ENCODE measurements around the gene SDC3. TPM values are rescaled to one million over a fixed set of nuclear protein-coding genes. Genes with fewer than 3 reads are reported as not detected.

SDC3 gene
- total and polyA plus RNA-seq, 7 donors = 3.3 to 11.6 (median 6.8) TPM

- 90 to 95% (median 92%) methylated on average over 2 of the region's 2 CpGs for WGBS, 3 donors
- H3K4me1 ChIP-seq = no peaks in the 10 kb centered on the region
- DNase-seq = no peak
- intact Hi-C loops (cut with DNase I) = no loop called here
- no peak overlapping the region for H3K4me3 ChIP-seq
- no peak for TF ChIP-seq CTCF (IDR thresholded peaks at IDR 0.05)
- no peaks in the 10 kb centered on the region for H3K36me3 ChIP-seq (ENCODE audit: insufficient read depth in 1 of 2, low read depth in 1 of 2)
- no peak for ATAC-seq
- no peak overlapping the region for H3K27ac ChIP-seq
- no peaks in the 10 kb centered on the region for H3K27me3 ChIP-seq (ENCODE audit: insufficient read depth in 3 of 3, low read length in 2 of 3)
- H3K9me3 ChIP-seq = no peaks in the 10 kb centered on the region
Measured at GRCh38 chr1:30896905-30897304, 11.7 kb downstream of the SDC3 start.

GRCh38 chr1:30895944-30896660 is 12.5 kb downstream of the SDC3 start:
- TF ChIP-seq CTCF (IDR thresholded peaks at IDR 0.05) = no peak
- Histone ChIP-seq H3K4me1 (no peaks in the 10 kb centered on the region), H3K4me3 (no peak overlapping the region), H3K27ac (no peak overlapping the region), H3K9me3 (no peaks in the 10 kb centered on the region), H3K27me3 (ENCODE audit: insufficient read depth in 3 of 3, low read length in 2 of 3) (no peaks in the 10 kb centered on the region), H3K36me3 (ENCODE audit: insufficient read depth in 1 of 2, low read depth in 1 of 2) (no peaks in the 10 kb centered on the region)
- ATAC-seq (no peak), DNase-seq (no peak)
- 67 to 83% (median 71%) methylated on average over 6 of the region's 6 CpGs for WGBS, 3 donors
- intact Hi-C loops (cut with DNase I) = no loop called here

- intact Hi-C loops (cut with DNase I) = no loop called here
- ATAC-seq = no peak
- 60 to 73% (median 65%) methylated on average over 4 to 6 of the region's 6 CpGs for WGBS, 3 donors
Measured at GRCh38 chr1:30895382-30895943, 13.1 kb downstream of the SDC3 start.

GRCh38 chr1:30894508-30894973 is 14.0 kb downstream of the SDC3 start:
- Histone ChIP-seq H3K27me3 (ENCODE audit: insufficient read depth in 3 of 3, low read length in 2 of 3) (no peaks in the 10 kb centered on the region), H3K36me3 (ENCODE audit: insufficient read depth in 1 of 2, low read depth in 1 of 2) (no peaks in the 10 kb centered on the region), H3K27ac (no peak overlapping the region), H3K9me3 (no peaks in the 10 kb centered on the region), H3K4me3 (no peak overlapping the region), H3K4me1 (no peaks in the 10 kb centered on the region)
- no peak for TF ChIP-seq CTCF (IDR thresholded peaks at IDR 0.05)
- DNase-seq (no peak), ATAC-seq (no peak)
- intact Hi-C loops (cut with DNase I) = no loop called here
- WGBS, 3 donors = 75 to 78% (median 76%) methylated on average over 7 of the region's 7 CpGs

More at GRCh38 chr1:30895382-30895943, 13.1 kb downstream of the SDC3 start:
- H3K4me1 ChIP-seq = no peaks in the 10 kb centered on the region
- DNase-seq = no peak
- H3K36me3 ChIP-seq (ENCODE audit: insufficient read depth in 1 of 2, low read depth in 1 of 2) = no peaks in the 10 kb centered on the region
- H3K4me3 ChIP-seq = no peak overlapping the region
- H3K9me3 ChIP-seq = no peaks in the 10 kb centered on the region
- H3K27me3 ChIP-seq (ENCODE audit: insufficient read depth in 3 of 3, low read length in 2 of 3) = no peaks in the 10 kb centered on the region
- H3K27ac ChIP-seq = no peak overlapping the region
- no peak for TF ChIP-seq CTCF (IDR thresholded peaks at IDR 0.05)

Data from psoas muscle (tissue), 8 donors.